HCT116 (cell line): Measurements from ENCODE around the gene KRT13.

Experiments used
- ATF3 ChIP-seq: IDR thresholded peaks from 2 replicates; pipeline ENCODE4 v1.6.1; 2012
- CTCF ChIP-seq, 3 experiments: fragments of 200-600 bp in 1 of 3; sonication (generic) in 1 of 3; IDR thresholded peaks in 2 of 3; conservative IDR thresholded peaks in 1 of 3; 2 replicates each; pipeline ENCODE4 v1.5.1; 2012 to 2017; ENCODE audit warnings: low read depth in 2 of 3, low read length in 2 of 3, antibody characterized with exemption in 1 of 3, borderline replicate concordance in 1 of 3, control low read depth in 1 of 3, mild to moderate bottlenecking in 1 of 3, mixed read lengths in 1 of 3, mixed run types in 1 of 3, moderate library complexity in 1 of 3; ENCODE audit not compliant: insufficient read depth in 1 of 3
- JUND ChIP-seq: IDR thresholded peaks from 2 replicates; pipeline ENCODE4 v1.6.1; 2012
- POLR2A ChIP-seq: IDR thresholded peaks from 2 replicates; pipeline ENCODE4 v1.7.0; 2011; ENCODE audit warnings: borderline replicate concordance; ENCODE audit not compliant: insufficient read depth, insufficient read length; ENCODE audit errors: extremely low read depth
- SP1 ChIP-seq: IDR thresholded peaks from 2 replicates; pipeline ENCODE4 v1.6.1; 2012; ENCODE audit warnings: low read depth
- TCF7L2 ChIP-seq: IDR thresholded peaks from 2 replicates; pipeline ENCODE4 v1.7.0; 2011; ENCODE audit warnings: borderline replicate concordance, inconsistent platforms; ENCODE audit not compliant: insufficient read depth, insufficient read length; ENCODE audit errors: extremely low read depth
- ZNF274 ChIP-seq: fragments of 200-500 bp; sonication (Bioruptor generic); IDR thresholded peaks from 2 replicates; pipeline ENCODE4 v1.6.1; 2014; ENCODE audit warnings: mild to moderate bottlenecking, low read depth, low read length, inconsistent platforms

GRCh38 chr17:41456204-41456603, 49.2 kb downstream of the KRT13 start:
- TF ChIP-seq CTCF (IDR thresholded peaks at IDR 0.05 in 2 of 3, conservative IDR thresholded peaks at IDR 0.05 in 1 of 3; ENCODE audit: borderline replicate concordance in 1 of 3, insufficient read depth in 1 of 3, low read depth in 2 of 3, low read length in 2 of 3) (peak in 2 of 3 experiments; percentile 11 to 22; a peak in 3 of 6 replicates), POLR2A (no peak), JUND (no peak), ZNF274 (no peak), ATF3 (no peak), SP1 (no peak), TCF7L2 (no peak)
